Ascending aorta (tissue), 2 donors: ENCODE data around the gene CD84. TPM values are rescaled to one million over a fixed set of nuclear protein-coding genes. Genes with fewer than 3 reads are reported as not detected.
"Not testable (repeated sequence)": the region's sequence is repeated elsewhere in the genome, so short reads cannot be mapped to it uniquely, and the experiment has no call there.

Experiments used
- DNase-seq, 2 donors: peaks; one replicate each; pipeline ENCODE4 v3.0.0-alpha.2; 2019; ENCODE audit warnings: low spot score in 2 of 2
- H3K27ac ChIP-seq, 2 donors: fragments of 200-600 bp; sonication (generic); one replicate each; pipeline ENCODE4 v1.5.1; 2016 to 2017; ENCODE audit warnings: mild to moderate bottlenecking in 1 of 2
- H3K27me3 ChIP-seq: fragments of 200-600 bp; sonication (generic); one replicate; pipeline ENCODE4 v1.5.1; 2017
- H3K36me3 ChIP-seq, 2 donors: fragments of 200-600 bp; sonication (generic); one replicate each; pipeline ENCODE4 v1.5.1; 2016
- H3K4me1 ChIP-seq, 2 donors: fragments of 200-600 bp; sonication (generic); one replicate each; pipeline ENCODE4 v1.5.1; 2016 to 2017; ENCODE audit warnings: mild to moderate bottlenecking in 1 of 2
- H3K4me3 ChIP-seq, 2 donors: fragments of 200-600 bp; sonication (generic); one replicate each; pipeline ENCODE4 v1.5.1; 2016 to 2017; ENCODE audit warnings: mild to moderate bottlenecking in 1 of 2
- H3K9me3 ChIP-seq, 2 donors: fragments of 200-600 bp; sonication (generic); one replicate each; pipeline ENCODE4 v1.5.1; 2016
- intact Hi-C: fragments of 100-400 bp; cut with DNase I; formaldehyde crosslinking; loops from one replicate; pipeline ENCODE4 v1.15.1; 2023
- total RNA-seq: library from RNA; depleted of rRNA; stranded (reverse); fragments of >200 nt; gene quantifications from one replicate; pipeline ENCODE4 v1.1.0, GENCODE V29; 2016
- TF ChIP-seq, protein P1 (sequence below), 3 experiments: fragments of 200-600 bp in 2 of 3; fragments of 450-650 bp in 1 of 3; sonication (generic) in 2 of 3; IDR thresholded peaks; one replicate each; pipeline ENCODE4 v1.5.1; 2016 to 2019; ENCODE audit warnings: antibody characterized with exemption in 3 of 3, mild to moderate bottlenecking in 1 of 3, moderate library complexity in 1 of 3

CD84 gene
- total RNA-seq, 1 donor from 2014 or later = 1.1 TPM

DNA sequence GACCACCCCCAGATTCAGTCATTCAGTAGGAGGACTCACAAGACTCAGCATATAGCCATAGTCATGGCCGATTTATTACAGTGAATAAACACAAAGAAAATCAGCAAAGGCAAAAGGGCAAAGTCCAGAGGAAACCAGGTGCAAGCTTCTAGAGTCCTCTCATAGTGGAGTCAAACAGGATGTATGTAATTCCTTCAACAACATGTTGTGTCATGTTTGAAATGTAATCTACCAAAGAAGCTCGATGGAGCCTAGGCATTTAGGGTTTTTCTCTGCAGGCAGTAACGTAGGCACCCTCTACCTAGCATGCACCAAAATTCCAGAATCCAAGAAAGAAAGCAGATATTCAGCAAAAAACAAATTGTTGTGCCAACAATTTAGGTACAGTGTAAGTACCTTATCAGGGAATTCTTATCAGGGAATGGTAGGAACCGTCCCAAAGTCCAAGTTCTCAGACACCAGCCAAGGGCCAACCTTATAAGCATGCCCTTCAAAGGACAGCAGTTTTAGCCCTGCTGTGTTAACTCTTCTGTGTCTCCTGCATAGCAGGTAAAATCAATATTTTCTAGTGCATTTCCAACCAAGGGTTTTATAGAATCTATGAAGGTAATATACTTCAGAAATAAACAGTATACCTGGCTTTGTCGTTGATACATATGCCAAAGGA is 40.2 kb downstream of the CD84 start:
- no peak overlapping the region for H3K27ac ChIP-seq
- TF ChIP-seq, protein P1, sequence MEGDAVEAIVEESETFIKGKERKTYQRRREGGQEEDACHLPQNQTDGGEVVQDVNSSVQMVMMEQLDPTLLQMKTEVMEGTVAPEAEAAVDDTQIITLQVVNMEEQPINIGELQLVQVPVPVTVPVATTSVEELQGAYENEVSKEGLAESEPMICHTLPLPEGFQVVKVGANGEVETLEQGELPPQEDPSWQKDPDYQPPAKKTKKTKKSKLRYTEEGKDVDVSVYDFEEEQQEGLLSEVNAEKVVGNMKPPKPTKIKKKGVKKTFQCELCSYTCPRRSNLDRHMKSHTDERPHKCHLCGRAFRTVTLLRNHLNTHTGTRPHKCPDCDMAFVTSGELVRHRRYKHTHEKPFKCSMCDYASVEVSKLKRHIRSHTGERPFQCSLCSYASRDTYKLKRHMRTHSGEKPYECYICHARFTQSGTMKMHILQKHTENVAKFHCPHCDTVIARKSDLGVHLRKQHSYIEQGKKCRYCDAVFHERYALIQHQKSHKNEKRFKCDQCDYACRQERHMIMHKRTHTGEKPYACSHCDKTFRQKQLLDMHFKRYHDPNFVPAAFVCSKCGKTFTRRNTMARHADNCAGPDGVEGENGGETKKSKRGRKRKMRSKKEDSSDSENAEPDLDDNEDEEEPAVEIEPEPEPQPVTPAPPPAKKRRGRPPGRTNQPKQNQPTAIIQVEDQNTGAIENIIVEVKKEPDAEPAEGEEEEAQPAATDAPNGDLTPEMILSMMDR (IDR thresholded peaks at IDR 0.05) = no peak

DNA sequence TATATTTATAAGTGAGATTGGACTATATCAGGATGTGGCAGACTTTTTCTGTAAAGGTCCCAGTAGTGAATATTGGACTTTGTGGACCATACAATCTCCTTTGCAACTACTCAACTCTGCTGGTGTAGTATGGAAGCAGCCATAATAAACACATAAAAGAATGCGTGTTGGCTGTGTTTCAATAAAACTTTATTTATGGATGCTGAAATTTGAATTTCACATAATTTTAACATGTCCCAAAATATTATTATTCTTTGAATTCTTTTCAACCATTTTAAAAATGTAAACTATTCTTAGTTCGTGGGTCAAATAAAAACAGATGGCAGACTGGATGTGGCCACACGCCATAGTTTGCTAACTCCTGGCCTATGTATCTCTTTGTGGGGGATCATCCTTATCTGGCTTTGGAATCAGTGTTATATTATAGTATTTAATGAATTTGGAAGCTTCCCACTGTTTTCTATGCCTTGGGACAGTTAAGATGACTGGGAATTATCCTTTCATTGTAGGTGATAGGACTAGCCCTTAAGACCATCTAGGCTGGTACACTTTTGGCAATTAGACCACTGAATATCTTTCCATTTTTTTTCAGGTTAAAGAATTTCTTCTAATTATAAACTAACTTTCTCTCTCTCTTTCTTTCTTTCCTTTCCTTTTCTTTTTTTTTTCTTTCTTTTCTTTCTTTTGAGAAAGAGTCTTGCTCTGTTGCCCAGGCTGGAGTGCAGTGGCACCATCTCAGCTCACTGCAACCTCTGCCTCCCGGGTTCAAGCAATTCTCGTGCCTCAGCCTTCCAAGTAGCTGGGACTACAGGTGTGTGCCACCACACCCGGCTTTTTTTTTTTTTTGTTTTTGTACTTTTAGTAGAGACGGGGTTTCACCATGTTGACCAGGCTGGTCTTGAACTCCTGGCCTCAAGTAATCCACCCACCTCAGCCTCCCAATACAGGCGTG is 41.3 kb downstream of the CD84 start:
- no peak overlapping the region for H3K27ac ChIP-seq
- no peak overlapping the region for H3K4me3 ChIP-seq
- DNase-seq = no peak
- TF ChIP-seq, protein P1 (IDR thresholded peaks at IDR 0.05) = no peak
- peaks cover 0 to 3% of the 10 kb centered on the region in 2 donors for H3K9me3 ChIP-seq
- no peaks in the 10 kb centered on the region for H3K27me3 ChIP-seq
- intact Hi-C loops = no loop called here
- no peaks in the 10 kb centered on the region for H3K4me1 ChIP-seq
- H3K36me3 ChIP-seq = no peaks in the 10 kb centered on the region

More for the DNA sequence above, 40.2 kb downstream of the CD84 start:
- Histone ChIP-seq H3K4me1 (no peaks in the 10 kb centered on the region), H3K36me3 (no peaks in the 10 kb centered on the region), H3K27me3 (no peaks in the 10 kb centered on the region), H3K9me3 (peaks cover 0 to 3% of the 10 kb centered on the region in 2 donors), H3K4me3 (no peak overlapping the region)
- intact Hi-C loops = no loop called here
- DNase-seq = no peak

DNA sequence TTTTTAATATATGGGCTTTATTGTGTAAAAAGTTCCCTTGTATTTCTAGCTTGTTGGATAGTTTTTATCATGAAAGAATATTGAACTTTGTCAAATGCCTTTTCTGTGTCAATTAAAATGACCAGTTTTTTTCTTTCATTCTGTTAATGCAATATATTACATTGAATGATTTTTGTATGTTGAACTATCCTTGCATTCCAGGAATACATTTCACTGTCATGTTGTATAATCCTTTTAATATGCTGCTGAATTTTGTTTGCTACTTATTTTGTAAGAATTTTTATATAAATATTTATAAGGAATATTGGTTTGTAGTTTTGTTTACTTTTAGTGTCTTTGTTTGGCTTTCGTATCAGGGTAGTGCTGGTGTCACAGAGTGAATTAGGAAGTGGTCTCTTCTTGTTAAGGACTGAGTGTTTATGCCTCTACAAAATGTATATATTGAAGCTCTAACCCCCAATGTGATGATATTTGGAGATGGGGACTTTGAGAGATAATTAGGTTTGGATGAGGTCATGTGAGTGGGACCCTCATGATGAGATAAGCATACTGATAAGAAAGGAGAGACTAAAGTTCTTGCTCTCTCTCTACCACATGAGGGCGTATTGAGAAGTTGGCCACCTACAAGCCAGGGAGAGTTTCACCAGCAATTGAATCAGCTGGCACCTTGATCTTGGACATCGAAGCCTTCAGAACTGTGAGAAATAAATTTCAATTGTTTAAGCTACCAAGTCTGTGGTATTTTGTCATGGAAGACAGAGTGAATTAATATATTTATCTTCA is 44.3 kb downstream of the CD84 start:
- H3K36me3 ChIP-seq = no peaks in the 10 kb centered on the region
- DNase-seq = no peak
- no peak overlapping the region for H3K27ac ChIP-seq
- no peaks in the 10 kb centered on the region for H3K27me3 ChIP-seq
- intact Hi-C loops = no loop called here
- H3K4me1 ChIP-seq = no peaks in the 10 kb centered on the region
- TF ChIP-seq, protein P1 (IDR thresholded peaks at IDR 0.05) = no peak
- H3K9me3 ChIP-seq = peaks cover 2 to 3% of the 10 kb centered on the region in 2 donors
- no peak overlapping the region for H3K4me3 ChIP-seq

DNA sequence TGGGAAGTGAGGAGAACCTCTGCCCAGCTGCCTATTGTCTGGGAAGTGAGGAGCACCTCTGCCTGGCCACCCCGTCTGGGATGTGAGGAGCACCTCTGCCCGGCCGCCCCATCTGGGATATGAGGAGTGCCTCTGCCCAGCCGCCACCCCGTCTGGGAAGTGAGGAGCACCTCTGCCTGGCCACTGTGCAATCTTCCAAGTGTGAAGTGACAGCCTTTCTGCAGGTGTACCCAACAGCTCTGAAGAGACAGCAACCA is 46.8 kb downstream of the CD84 start:
- H3K27ac ChIP-seq, H3K4me1 ChIP-seq, intact Hi-C loops, H3K9me3 ChIP-seq, DNase-seq, H3K27me3 ChIP-seq, H3K4me3 ChIP-seq, H3K36me3 ChIP-seq: not testable (repeated sequence)

DNA sequence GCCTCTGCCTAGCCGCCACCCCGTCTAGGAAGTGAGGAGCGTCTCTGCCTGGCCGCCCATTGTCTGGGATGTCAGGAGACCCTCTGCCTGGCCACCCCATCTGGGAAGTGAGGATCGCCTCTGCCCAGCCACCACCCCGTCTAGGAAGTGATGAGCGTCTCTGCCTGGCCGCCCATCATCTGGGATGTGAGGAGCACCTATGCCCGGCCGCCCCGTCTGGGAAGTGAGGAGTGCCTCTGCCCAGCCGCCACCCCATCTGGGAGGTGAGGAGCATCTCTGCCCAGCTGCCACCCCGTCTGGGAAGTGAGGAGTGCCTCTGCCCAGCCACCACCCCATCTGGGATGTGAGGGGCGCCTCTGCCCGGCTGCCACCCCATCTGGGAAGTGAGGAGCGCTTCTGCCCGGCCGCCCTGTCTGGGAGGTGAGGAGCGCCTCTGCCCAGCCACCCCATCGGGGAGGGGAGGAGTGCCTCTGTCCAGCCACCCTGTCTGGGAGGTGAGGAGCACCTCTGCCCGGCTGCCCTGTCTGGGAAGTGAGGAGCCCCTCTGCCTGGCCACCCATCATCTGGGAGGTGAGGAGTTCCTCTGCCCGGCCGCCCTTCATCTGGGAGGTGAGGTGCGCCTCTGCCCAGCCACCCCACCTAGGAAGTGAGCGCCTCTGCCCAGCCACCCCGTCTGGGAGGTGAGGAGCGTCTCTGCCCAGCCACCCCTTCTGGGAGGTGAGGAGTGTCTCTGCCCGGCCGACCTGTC is 47.3 kb downstream of the CD84 start:
- H3K4me1 ChIP-seq, H3K9me3 ChIP-seq, H3K27ac ChIP-seq, H3K4me3 ChIP-seq, H3K27me3 ChIP-seq, intact Hi-C loops, DNase-seq, H3K36me3 ChIP-seq: not testable (repeated sequence)

DNA sequence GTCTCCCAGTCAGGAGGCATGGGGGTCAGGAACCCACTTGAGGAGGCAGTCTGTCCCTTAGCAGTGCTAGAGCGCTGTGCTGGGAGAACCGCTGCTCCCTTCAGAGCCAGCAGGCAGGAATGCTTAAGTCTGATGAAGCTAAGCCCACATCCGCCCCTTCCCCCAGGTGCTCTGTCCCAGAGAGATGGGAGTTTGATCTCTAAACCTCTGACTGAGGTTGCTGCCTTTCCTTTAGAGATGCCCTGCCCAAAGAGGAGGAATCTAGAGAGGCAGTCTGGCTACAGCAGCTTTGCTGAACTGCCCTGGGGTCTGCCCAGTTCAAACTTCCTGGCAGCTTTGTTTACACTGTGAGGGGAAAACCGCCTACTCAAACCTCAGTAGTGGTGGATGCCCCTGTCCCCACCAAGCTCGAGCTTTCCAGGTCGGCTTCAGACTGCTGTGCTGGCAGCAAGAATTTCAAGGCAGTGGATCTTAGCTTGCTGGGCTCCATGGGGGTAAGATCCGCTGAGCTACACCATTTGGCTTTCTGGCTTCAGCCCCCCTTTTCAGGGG is 49.8 kb downstream of the CD84 start:
- intact Hi-C loops, DNase-seq, H3K4me3 ChIP-seq, H3K9me3 ChIP-seq, H3K27ac ChIP-seq, H3K27me3 ChIP-seq, H3K4me1 ChIP-seq, H3K36me3 ChIP-seq: not testable (repeated sequence)

DNA sequence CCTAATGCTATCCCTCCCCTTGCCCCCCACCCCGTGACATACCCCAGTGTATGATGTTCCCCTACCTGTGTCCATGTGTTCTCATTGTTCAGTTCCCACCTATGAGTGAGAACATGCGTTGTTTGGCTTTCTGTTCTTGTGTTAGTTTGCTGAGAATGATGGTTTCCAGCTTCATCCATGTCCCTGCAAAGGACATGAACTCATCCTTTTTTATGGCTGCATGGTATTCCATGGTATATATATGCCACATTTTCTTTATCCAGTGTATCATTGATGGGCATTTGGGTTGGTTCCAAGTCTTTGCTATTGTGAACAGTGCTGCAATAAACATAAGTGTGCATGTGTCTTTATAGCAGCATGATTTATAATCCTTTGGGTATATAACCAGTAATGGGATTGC is 55.5 kb downstream of the CD84 start:
- DNase-seq, H3K27ac ChIP-seq, H3K4me3 ChIP-seq, H3K9me3 ChIP-seq, H3K4me1 ChIP-seq, intact Hi-C loops, H3K27me3 ChIP-seq, H3K36me3 ChIP-seq: not testable (repeated sequence)
